HepG2 (cell line): ENCODE results near the gene PFN1. TPM values are rescaled to one million over a fixed set of nuclear protein-coding genes. Genes with fewer than 3 reads are reported as not detected.
A peak's percentile ranks its signal among the peaks of the same experiment; 100 is the strongest.

Source experiments
- ETV6 ChIP-seq: sonication (generic); formaldehyde crosslinking; conservative IDR thresholded peaks from 2 replicates; pipeline ENCODE4 v1.4.0; 2020; ENCODE audit warnings: missing genetic modification reagents
- GATAD1 ChIP-seq: IDR thresholded peaks from 2 replicates; pipeline ENCODE4 v1.6.1; 2016; ENCODE audit warnings: missing genetic modification reagents, missing compliant biosample characterization
- GPN1 ChIP-seq: sonication (generic); formaldehyde crosslinking; IDR thresholded peaks from 2 replicates; pipeline ENCODE4 v1.5.1; 2020; ENCODE audit warnings: missing genetic modification reagents, borderline replicate concordance
- HHEX ChIP-seq: IDR thresholded peaks from 2 replicates; pipeline ENCODE4 v1.6.1; 2016; ENCODE audit warnings: control low read depth
- KDM5B ChIP-seq: sonication (generic); formaldehyde crosslinking; IDR thresholded peaks from 2 replicates; pipeline ENCODE4 v1.4.0; 2020; ENCODE audit warnings: missing genetic modification reagents, mild to moderate bottlenecking, borderline replicate concordance
- KLF16 ChIP-seq, 2 experiments: sonication (generic) in 1 of 2; formaldehyde crosslinking in 1 of 2; IDR thresholded peaks; 2 replicates each; pipeline versions ENCODE4 v1.6.1 to v1.8.0; 2016 to 2023; ENCODE audit warnings: missing genetic modification reagents in 2 of 2, missing compliant biosample characterization in 1 of 2
- MXD4 ChIP-seq: IDR thresholded peaks from 2 replicates; pipeline ENCODE4 v1.6.1; 2016; ENCODE audit warnings: mild to moderate bottlenecking, missing biosample characterization, missing genetic modification reagents
- PITX1 ChIP-seq: sonication (generic); formaldehyde crosslinking; IDR thresholded peaks from 2 replicates; pipeline ENCODE4 v1.5.1; 2020; ENCODE audit warnings: mild to moderate bottlenecking, missing genetic modification reagents
- POGZ ChIP-seq: sonication (generic); formaldehyde crosslinking; IDR thresholded peaks from 2 replicates; pipeline ENCODE4 v1.4.0; 2020; ENCODE audit warnings: mild to moderate bottlenecking, missing genetic modification reagents
- RELA ChIP-seq: sonication (generic); formaldehyde crosslinking; IDR thresholded peaks from 2 replicates; pipeline ENCODE4 v1.4.0; 2020; ENCODE audit warnings: missing genetic modification reagents
- SAFB2 ChIP-seq: sonication (generic); formaldehyde crosslinking; IDR thresholded peaks from 2 replicates; pipeline ENCODE4 v1.5.1; 2020; ENCODE audit warnings: missing genetic modification reagents, low read depth, mild to moderate bottlenecking, borderline replicate concordance
- SSRP1 ChIP-seq: IDR thresholded peaks from 2 replicates; pipeline ENCODE4 v1.6.1; 2016; ENCODE audit warnings: control low read depth
- TBX2 ChIP-seq: sonication (generic); formaldehyde crosslinking; IDR thresholded peaks from 2 replicates; pipeline ENCODE4 v1.5.0; 2020; ENCODE audit warnings: missing genetic modification reagents, mild to moderate bottlenecking, borderline replicate concordance
- YEATS2 ChIP-seq: sonication (generic); formaldehyde crosslinking; IDR thresholded peaks from 2 replicates; pipeline ENCODE4 v1.4.0; 2020; ENCODE audit warnings: missing genetic modification reagents, borderline replicate concordance
- ZFP90 ChIP-seq: sonication (generic); formaldehyde crosslinking; IDR thresholded peaks from 2 replicates; pipeline ENCODE4 v1.8.0; 2022; ENCODE audit warnings: missing genetic modification reagents, mild to moderate bottlenecking, inconsistent platforms, borderline replicate concordance
- ZNF180 ChIP-seq: sonication (generic); formaldehyde crosslinking; IDR thresholded peaks from 2 replicates; pipeline ENCODE4 v1.4.0; 2020; ENCODE audit warnings: low read depth, missing genetic modification reagents, borderline replicate concordance
- ZNF383 ChIP-seq: sonication (generic); formaldehyde crosslinking; IDR thresholded peaks from 2 replicates; pipeline ENCODE4 v1.4.0; 2020; ENCODE audit warnings: missing genetic modification reagents, mild to moderate bottlenecking, borderline replicate concordance
- ZNF83 ChIP-seq: sonication (generic); formaldehyde crosslinking; IDR thresholded peaks from 2 replicates; pipeline ENCODE4 v1.4.0; 2020; ENCODE audit warnings: missing genetic modification reagents, mild to moderate bottlenecking, borderline replicate concordance
- ZSCAN12 ChIP-seq: sonication (generic); formaldehyde crosslinking; IDR thresholded peaks from 2 replicates; pipeline ENCODE4 v1.9.0; 2021; ENCODE audit warnings: mild to moderate bottlenecking, missing genetic modification reagents
- ZSCAN31 ChIP-seq: sonication (generic); formaldehyde crosslinking; IDR thresholded peaks from 2 replicates; pipeline ENCODE4 v1.5.0; 2020; ENCODE audit warnings: low read depth, mild to moderate bottlenecking, missing genetic modification reagents
- polyA plus RNA-seq, 8 experiments: library from polyadenylated mRNA; depleted of rRNA in 3 of 8; stranded (reverse) in 7 of 8; unstranded in 1 of 8; fragments of >200 nt; fragmentation: Illumina TruSeq in 4 of 8; extraction: Trizol in 4 of 8; gene quantifications; 2 replicates each; pipeline versions ENCODE4 v1.2.1 to v1.2.3, GENCODE V29; 2011 to 2016; ENCODE audit warnings: low read depth in 4 of 8, missing spikeins in 1 of 8, mixed read lengths in 1 of 8; ENCODE audit not compliant: insufficient read depth in 1 of 8
- total RNA-seq, 5 experiments: library from RNA; depleted of rRNA; stranded (reverse); fragments of >200 nt; fragmentation: Illumina TruSeq; extraction: Trizol; gene quantifications; 2 replicates each; pipeline ENCODE4 v1.2.3, GENCODE V29; 2016; ENCODE audit warnings: low read depth in 1 of 5
- TF ChIP-seq, protein P1 (sequence below): sonication (generic); formaldehyde crosslinking; conservative IDR thresholded peaks from 2 replicates; pipeline ENCODE4 v1.8.0; 2022; ENCODE audit warnings: mild to moderate bottlenecking, moderate library complexity, missing genetic modification reagents
- TF ChIP-seq, protein P2 (sequence below): sonication (generic); formaldehyde crosslinking; IDR thresholded peaks from 2 replicates; pipeline ENCODE4 v1.5.1; 2020; ENCODE audit warnings: missing genetic modification reagents, mild to moderate bottlenecking, borderline replicate concordance
- TF ChIP-seq, protein P3 (sequence below): sonication (generic); formaldehyde crosslinking; IDR thresholded peaks from 2 replicates; pipeline ENCODE4 v1.4.0; 2020; ENCODE audit warnings: missing genetic modification reagents
- TF ChIP-seq, protein P4 (sequence below): sonication (generic); formaldehyde crosslinking; IDR thresholded peaks from 2 replicates; pipeline ENCODE4 v1.4.0; 2020; ENCODE audit warnings: mild to moderate bottlenecking, missing genetic modification reagents

The PFN1 gene
- total and polyA plus RNA-seq, 2 of the 13 experiments (the other 11 are each of a cell fraction or from before 2014, with no cell fraction given), result 494 to 613 TPM

DNA sequence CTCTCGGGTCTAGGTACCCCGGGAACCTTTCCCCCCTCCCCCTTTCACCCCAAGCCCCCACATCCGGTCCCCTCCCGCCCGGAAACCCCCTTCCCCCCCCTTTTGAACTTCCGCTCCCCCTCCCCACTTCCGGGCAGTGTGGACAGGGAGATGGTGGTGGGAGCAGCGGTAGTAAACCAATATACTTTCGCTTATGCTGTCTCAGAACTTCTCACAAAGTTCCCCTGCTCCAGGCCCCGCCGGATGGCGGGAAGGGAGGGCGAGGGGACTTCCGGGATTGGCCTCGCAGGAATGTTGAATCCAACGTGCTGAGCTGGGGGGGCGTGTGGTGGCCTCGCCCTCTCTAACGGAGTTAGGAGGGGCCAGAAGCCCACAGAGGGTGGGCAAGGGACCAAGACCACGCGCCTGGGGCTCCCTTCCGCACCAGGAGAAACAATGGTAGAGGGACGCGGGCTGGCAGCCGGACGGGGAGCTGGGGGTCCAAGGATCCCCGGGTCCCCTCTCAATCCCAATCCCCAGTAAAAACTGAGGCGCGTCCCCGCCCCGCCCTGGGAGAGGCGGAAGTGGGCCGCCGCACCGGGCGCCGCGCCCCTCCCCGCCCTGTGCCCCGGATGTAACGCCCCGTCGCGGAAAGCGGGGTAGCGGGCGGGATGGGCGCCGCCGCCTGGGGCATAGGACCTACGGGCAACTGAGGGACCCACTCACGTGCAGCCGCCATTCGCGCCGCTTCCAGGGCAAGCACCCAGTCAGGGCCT, 742 bp downstream of the PFN1 start (continued):
- TF ChIP-seq MXD4 (CRISPR knock-in tag) (peak; percentile 62; the same call in 1 of the 2 replicates), ZNF83 (CRISPR knock-in tag) (no peak; the same call in 1 of the 2 replicates), TBX2 (CRISPR knock-in tag) (peak; percentile 76), RELA (CRISPR knock-in tag) (no peak), POGZ (CRISPR knock-in tag) (no peak), PITX1 (0 out of 2 replicates have a peak, but pooled peaks have one; percentile 15), GPN1 (CRISPR knock-in tag) (no peak), YEATS2 (0 out of 2 replicates have a peak, but pooled peaks have one; percentile 39), SSRP1 (no peak), ZNF180 (no peak), GATAD1 (CRISPR knock-in tag) (no peak; the same call in 1 of the 2 replicates), ZFP90 (CRISPR knock-in tag) (no peak; the same call in 1 of the 2 replicates), ZSCAN12 (CRISPR knock-in tag) (peak; percentile 27; the same call in 1 of the 2 replicates), ZSCAN31 (CRISPR knock-in tag) (0 out of 2 replicates have a peak, but pooled peaks have one; percentile 43), SAFB2 (CRISPR knock-in tag) (peak; percentile 90; the same call in 1 of the 2 replicates), KLF16 (CRISPR knock-in tag; IDR thresholded peaks at IDR 0.05) (peak in 1 of 2 experiments; percentile 71; a peak in 2 of 4 replicates), KDM5B (CRISPR knock-in tag) (no peak), ZNF383 (CRISPR knock-in tag) (no peak), HHEX (CRISPR knock-in tag) (no peak), ETV6 (CRISPR knock-in tag) (no peak)
- TF ChIP-seq, protein P1, sequence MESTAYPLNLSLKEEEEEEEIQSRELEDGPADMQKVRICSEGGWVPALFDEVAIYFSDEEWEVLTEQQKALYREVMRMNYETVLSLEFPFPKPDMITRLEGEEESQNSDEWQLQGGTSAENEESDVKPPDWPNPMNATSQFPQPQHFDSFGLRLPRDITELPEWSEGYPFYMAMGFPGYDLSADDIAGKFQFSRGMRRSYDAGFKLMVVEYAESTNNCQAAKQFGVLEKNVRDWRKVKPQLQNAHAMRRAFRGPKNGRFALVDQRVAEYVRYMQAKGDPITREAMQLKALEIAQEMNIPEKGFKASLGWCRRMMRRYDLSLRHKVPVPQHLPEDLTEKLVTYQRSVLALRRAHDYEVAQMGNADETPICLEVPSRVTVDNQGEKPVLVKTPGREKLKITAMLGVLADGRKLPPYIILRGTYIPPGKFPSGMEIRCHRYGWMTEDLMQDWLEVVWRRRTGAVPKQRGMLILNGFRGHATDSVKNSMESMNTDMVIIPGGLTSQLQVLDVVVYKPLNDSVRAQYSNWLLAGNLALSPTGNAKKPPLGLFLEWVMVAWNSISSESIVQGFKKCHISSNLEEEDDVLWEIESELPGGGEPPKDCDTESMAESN (CRISPR knock-in tag), result peak; percentile 27; the same call in 1 of the 2 replicates
- TF ChIP-seq, protein P2, sequence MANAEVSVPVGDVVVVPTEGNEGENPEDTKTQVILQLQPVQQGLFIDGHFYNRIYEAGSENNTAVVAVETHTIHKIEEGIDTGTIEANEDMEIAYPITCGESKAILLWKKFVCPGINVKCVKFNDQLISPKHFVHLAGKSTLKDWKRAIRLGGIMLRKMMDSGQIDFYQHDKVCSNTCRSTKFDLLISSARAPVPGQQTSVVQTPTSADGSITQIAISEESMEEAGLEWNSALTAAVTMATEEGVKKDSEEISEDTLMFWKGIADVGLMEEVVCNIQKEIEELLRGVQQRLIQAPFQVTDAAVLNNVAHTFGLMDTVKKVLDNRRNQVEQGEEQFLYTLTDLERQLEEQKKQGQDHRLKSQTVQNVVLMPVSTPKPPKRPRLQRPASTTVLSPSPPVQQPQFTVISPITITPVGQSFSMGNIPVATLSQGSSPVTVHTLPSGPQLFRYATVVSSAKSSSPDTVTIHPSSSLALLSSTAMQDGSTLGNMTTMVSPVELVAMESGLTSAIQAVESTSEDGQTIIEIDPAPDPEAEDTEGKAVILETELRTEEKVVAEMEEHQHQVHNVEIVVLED (CRISPR knock-in tag), result peak; percentile 45; the same call in 1 of the 2 replicates
- TF ChIP-seq, protein P3, sequence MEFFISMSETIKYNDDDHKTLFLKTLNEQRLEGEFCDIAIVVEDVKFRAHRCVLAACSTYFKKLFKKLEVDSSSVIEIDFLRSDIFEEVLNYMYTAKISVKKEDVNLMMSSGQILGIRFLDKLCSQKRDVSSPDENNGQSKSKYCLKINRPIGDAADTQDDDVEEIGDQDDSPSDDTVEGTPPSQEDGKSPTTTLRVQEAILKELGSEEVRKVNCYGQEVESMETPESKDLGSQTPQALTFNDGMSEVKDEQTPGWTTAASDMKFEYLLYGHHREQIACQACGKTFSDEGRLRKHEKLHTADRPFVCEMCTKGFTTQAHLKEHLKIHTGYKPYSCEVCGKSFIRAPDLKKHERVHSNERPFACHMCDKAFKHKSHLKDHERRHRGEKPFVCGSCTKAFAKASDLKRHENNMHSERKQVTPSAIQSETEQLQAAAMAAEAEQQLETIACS (CRISPR knock-in tag), result peak; percentile 64
- TF ChIP-seq, protein P4, sequence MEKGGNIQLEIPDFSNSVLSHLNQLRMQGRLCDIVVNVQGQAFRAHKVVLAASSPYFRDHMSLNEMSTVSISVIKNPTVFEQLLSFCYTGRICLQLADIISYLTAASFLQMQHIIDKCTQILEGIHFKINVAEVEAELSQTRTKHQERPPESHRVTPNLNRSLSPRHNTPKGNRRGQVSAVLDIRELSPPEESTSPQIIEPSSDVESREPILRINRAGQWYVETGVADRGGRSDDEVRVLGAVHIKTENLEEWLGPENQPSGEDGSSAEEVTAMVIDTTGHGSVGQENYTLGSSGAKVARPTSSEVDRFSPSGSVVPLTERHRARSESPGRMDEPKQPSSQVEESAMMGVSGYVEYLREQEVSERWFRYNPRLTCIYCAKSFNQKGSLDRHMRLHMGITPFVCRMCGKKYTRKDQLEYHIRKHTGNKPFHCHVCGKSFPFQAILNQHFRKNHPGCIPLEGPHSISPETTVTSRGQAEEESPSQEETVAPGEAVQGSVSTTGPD (CRISPR knock-in tag), result no peak
